Mesendoderm (in vitro differentiated cells): ENCODE data around the gene XRN1.
"Not testable (repeated sequence)": the region's sequence is repeated elsewhere in the genome, so short reads cannot be mapped to it uniquely, and the experiment has no call there.

Source experiments
- DNase-seq: peaks from one replicate; pipeline ENCODE4 v3.0.0; 2013
- H2AK5ac ChIP-seq: 2 replicates; pipeline ENCODE4 v1.6.1; 2013; ENCODE audit warnings: low read length, inconsistent platforms
- H2BK120ac ChIP-seq: 2 replicates; pipeline ENCODE4 v1.6.1; 2013; ENCODE audit warnings: low read depth, mild to moderate bottlenecking, low read length, moderate library complexity, mixed read lengths
- H2BK15ac ChIP-seq: replicated peaks from 2 replicates; pipeline ENCODE4 v1.6.1; 2013; ENCODE audit warnings: low read depth, mild to moderate bottlenecking, moderate library complexity
- H2BK5ac ChIP-seq: 2 replicates; pipeline ENCODE4 v1.6.1; 2013; ENCODE audit warnings: low read length, inconsistent platforms
- H3K18ac ChIP-seq: 2 replicates; pipeline ENCODE4 v1.6.1; 2013; ENCODE audit warnings: mild to moderate bottlenecking, low read length, mixed read lengths
- H3K23ac ChIP-seq: one replicate; pipeline ENCODE4 v1.6.1; 2013; ENCODE audit warnings: low read length
- H3K27ac ChIP-seq: 2 replicates; pipeline ENCODE4 v1.5.1; 2013; ENCODE audit warnings: low read depth, mild to moderate bottlenecking, inconsistent platforms, low read length, moderate library complexity
- H3K27me3 ChIP-seq: 2 replicates; pipeline ENCODE4 v1.6.1; 2013; ENCODE audit warnings: low read length, control low read depth, mild to moderate bottlenecking, inconsistent platforms; ENCODE audit not compliant: insufficient read depth, poor library complexity
- H3K36me3 ChIP-seq: 2 replicates; pipeline ENCODE4 v1.6.1; 2013; ENCODE audit warnings: low read length, inconsistent platforms; ENCODE audit not compliant: control insufficient read depth, insufficient read depth
- H3K4ac ChIP-seq: one replicate; pipeline ENCODE4 v1.6.1; 2013; ENCODE audit warnings: low read depth, mild to moderate bottlenecking, low read length, moderate library complexity
- H3K4me1 ChIP-seq: 2 replicates; pipeline ENCODE4 v1.6.1; 2013; ENCODE audit warnings: low read depth, low read length, inconsistent platforms; ENCODE audit not compliant: control insufficient read depth
- H3K4me2 ChIP-seq: 2 replicates; pipeline ENCODE4 v1.6.1; 2013; ENCODE audit warnings: low read length
- H3K4me3 ChIP-seq: 2 replicates; pipeline ENCODE4 v1.5.1; 2013; ENCODE audit warnings: mild to moderate bottlenecking, low read length
- H3K56ac ChIP-seq: one replicate; pipeline ENCODE4 v1.6.1; 2013; ENCODE audit warnings: low read length
- H3K79me1 ChIP-seq: 2 replicates; pipeline ENCODE4 v1.6.1; 2013; ENCODE audit warnings: low read length, inconsistent platforms
- H3K79me2 ChIP-seq: 2 replicates; pipeline ENCODE4 v1.6.1; 2013; ENCODE audit warnings: mild to moderate bottlenecking, low read length; ENCODE audit not compliant: control insufficient read depth, insufficient read depth
- H3K9ac ChIP-seq: 2 replicates; pipeline ENCODE4 v1.6.1; 2013; ENCODE audit warnings: low read length, inconsistent platforms
- H4K5ac ChIP-seq: one replicate; pipeline ENCODE4 v1.6.1; 2013; ENCODE audit warnings: low read length
- H4K8ac ChIP-seq: one replicate; pipeline ENCODE4 v1.6.1; 2013; ENCODE audit warnings: low read depth, mild to moderate bottlenecking, control low read depth, low read length, moderate library complexity
- WGBS: extraction: QIAGEN DNeasy Blood & Tissue Kit; methylation state at CpG from one replicate; pipeline ENCODE4 v1.1.7; 2013; ENCODE audit warnings: low lambda C conversion rate, missing lambda C conversion rate; ENCODE audit not compliant: insufficient coverage; ENCODE audit errors: extremely low coverage; 5-methylcytosine and 5-hydroxymethylcytosine counted together

XRN1 gene

DNA sequence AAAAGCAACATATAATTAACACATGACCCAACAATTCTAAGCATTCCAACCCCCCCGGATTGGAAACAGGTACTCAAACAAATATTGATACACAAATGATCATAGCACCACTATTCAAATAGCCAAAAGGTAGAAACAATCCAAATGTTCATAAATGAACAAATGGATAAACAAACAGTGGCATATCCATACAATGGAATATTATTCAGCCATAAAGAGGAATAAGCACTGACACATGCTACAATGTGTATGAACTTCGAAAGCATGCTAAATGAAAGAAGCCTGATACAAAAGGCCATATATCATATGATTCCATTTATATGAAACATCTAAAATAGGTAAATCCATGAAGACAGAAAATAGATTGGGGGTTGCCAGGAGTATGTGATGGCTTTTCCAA lies 62.8 kb downstream of the XRN1 start:
- Histone ChIP-seq H3K79me2 (no peaks in the 10 kb centered on the region), H2BK15ac (no peak overlapping the region), H3K18ac (no peak overlapping the region), H3K4me2 (no peak overlapping the region), H3K27me3 (no peaks in the 10 kb centered on the region), H3K4me3 (no peak overlapping the region), H2BK120ac (no peak overlapping the region), H3K23ac (no peak overlapping the region), H3K4ac (no peak overlapping the region), H4K8ac (no peak overlapping the region), H2BK5ac (no peak overlapping the region), H3K9ac (no peak overlapping the region), H3K36me3 (no peaks in the 10 kb centered on the region), H3K79me1 (no peaks in the 10 kb centered on the region), H3K4me1 (no peaks in the 10 kb centered on the region), H2AK5ac (no peak overlapping the region), H3K56ac (no peak overlapping the region), H3K27ac (no peak overlapping the region), H4K5ac (no peak overlapping the region)
- WGBS, result no CpG with 5 or more reads among the region's 2 CpGs
- no peak for DNase-seq

DNA sequence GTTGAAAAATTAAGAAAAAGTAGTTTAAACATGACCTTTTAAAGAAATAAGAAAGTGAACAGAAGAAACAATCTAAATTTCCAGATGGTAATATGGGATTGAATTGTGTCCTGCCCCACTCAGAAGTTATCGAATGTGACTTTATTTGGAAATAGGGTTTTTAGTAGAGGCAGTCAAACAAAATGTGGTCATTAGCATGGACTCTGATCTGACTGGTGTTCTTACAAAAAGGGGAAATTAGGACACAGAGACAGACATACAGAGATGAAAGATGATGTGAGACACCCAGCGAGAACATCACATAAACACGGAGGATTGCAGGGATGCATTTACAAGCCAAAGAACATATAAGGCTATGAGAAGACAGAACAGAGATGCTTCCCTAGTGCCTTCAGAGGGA lies 73.2 kb downstream of the XRN1 start:
- H3K4me2 ChIP-seq, result no peak overlapping the region
- H3K36me3 ChIP-seq, result no peaks in the 10 kb centered on the region
- no peaks in the 10 kb centered on the region for H3K79me1 ChIP-seq
- no CpG with 5 or more reads among the region's 3 CpGs for WGBS
- DNase-seq, result no peak
- no peaks in the 10 kb centered on the region for H3K27me3 ChIP-seq
- no peak overlapping the region for H2AK5ac ChIP-seq
- no peaks in the 10 kb centered on the region for H3K4me1 ChIP-seq
- no peak overlapping the region for H3K18ac ChIP-seq
- no peak overlapping the region for H3K23ac ChIP-seq
- no peak overlapping the region for H3K9ac ChIP-seq
- no peak overlapping the region for H3K4ac ChIP-seq
- H4K8ac ChIP-seq, result no peak overlapping the region
- no peak overlapping the region for H2BK15ac ChIP-seq
- no peak overlapping the region for H3K27ac ChIP-seq
- no peak overlapping the region for H4K5ac ChIP-seq
- no peak overlapping the region for H3K56ac ChIP-seq
- no peak overlapping the region for H3K4me3 ChIP-seq
- H2BK120ac ChIP-seq, result no peak overlapping the region
- H3K79me2 ChIP-seq, result no peaks in the 10 kb centered on the region
- H2BK5ac ChIP-seq, result no peak overlapping the region

DNA sequence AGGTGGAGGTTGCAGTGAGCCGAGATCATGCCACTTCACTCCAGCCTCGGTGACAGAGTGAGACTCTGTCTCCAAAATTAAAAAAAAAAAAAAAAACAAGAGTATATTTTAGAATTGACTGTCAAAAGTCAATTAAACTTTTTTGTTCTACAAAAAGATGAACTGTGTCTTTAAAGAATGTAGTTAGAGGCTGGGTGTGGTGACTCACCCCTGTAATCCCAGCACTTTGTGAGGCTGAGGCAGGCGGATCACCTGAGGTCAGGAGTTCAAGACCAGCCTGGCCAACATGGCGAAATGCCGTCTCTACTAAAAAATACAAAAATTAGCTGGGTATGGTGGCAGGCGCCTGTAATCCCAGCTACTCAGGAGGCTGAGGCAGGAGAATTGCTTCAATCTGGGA lies 78.3 kb downstream of the XRN1 start:
- not testable (repeated sequence) for H3K79me2 ChIP-seq, H3K18ac ChIP-seq, H3K56ac ChIP-seq, H2BK5ac ChIP-seq, H3K27ac ChIP-seq, H2BK120ac ChIP-seq, H3K4ac ChIP-seq, H3K4me1 ChIP-seq, H3K36me3 ChIP-seq, H4K5ac ChIP-seq, H3K27me3 ChIP-seq, H3K23ac ChIP-seq, H4K8ac ChIP-seq, H3K4me3 ChIP-seq, H2AK5ac ChIP-seq, DNase-seq, H3K4me2 ChIP-seq, H3K79me1 ChIP-seq, H2BK15ac ChIP-seq, H3K9ac ChIP-seq
- no CpG with 5 or more reads among the region's 6 CpGs for WGBS

DNA sequence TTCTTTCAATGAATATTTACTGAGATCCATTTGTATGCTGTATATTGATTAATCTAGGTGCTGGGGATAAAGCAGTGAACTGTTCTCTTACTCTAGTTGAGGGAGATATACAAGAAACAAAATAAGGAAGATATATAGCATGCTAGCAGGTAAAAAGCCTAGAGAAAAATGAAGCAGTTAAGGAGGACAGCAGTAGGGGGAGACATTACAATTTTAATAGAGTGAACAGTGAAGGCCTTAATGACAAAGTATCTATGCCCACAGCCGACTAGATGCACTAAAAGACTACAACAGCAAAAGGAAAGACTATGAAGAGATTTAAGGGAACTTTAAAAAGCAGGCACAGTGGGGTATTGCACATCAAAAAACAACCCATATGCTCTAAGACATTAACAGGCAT lies 81.4 kb downstream of the XRN1 start:
- H3K36me3 ChIP-seq, result no peaks in the 10 kb centered on the region
- peaks cover 4% of the 10 kb centered on the region for H3K4me1 ChIP-seq
- H3K56ac ChIP-seq, result no peak overlapping the region
- peak; percentile 11 for DNase-seq
- no peaks in the 10 kb centered on the region for H3K79me2 ChIP-seq
- no CpG with 5 or more reads among the region's 1 CpG for WGBS
- H2BK15ac ChIP-seq, result no peak overlapping the region
- no peak overlapping the region for H3K23ac ChIP-seq
- H4K5ac ChIP-seq, result no peak overlapping the region
- no peak overlapping the region for H4K8ac ChIP-seq
- no peak overlapping the region for H2BK5ac ChIP-seq
- no peak overlapping the region for H3K4ac ChIP-seq
- H3K4me3 ChIP-seq, result no peak overlapping the region
- no peak overlapping the region for H2BK120ac ChIP-seq
- H3K4me2 ChIP-seq, result no peak overlapping the region
- no peak overlapping the region for H3K27ac ChIP-seq
- H3K27me3 ChIP-seq, result no peaks in the 10 kb centered on the region
- H2AK5ac ChIP-seq, result no peak overlapping the region
- H3K79me1 ChIP-seq, result no peaks in the 10 kb centered on the region
- no peak overlapping the region for H3K18ac ChIP-seq
- no peak overlapping the region for H3K9ac ChIP-seq

DNA sequence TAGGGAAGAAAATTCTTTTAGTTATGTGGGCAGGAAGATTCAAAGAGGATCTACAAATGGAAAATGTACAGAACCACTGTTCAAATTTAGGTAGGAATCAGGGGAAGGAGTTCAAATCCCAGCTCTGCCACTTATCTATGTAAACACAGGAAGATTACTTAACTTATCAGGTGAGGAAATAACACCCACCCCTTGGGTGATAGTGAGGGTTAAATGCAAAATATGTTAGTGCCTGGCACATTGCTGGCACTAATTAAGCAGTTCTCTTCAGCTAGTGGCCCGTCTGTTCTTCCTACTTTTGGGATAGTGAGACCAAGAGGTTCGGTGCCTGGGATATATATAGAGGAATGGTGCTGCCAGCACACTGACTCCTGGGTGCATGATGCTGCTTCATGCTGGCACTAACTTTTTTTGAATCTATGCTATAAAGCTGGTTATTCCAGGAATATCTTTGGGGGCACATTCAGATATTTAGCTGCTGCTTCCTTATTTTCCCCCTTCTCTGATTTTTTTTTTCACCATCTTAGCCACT lies 83.8 kb downstream of the XRN1 start:
- Histone ChIP-seq H2BK5ac (no peak overlapping the region), H3K9ac (no peak overlapping the region), H3K18ac (no peak overlapping the region), H2AK5ac (no peak overlapping the region), H3K27ac (no peak overlapping the region), H3K79me1 (no peaks in the 10 kb centered on the region), H3K27me3 (no peaks in the 10 kb centered on the region), H3K4ac (no peak overlapping the region), H3K56ac (no peak overlapping the region), H3K23ac (no peak overlapping the region), H3K4me1 (peaks cover 4% of the 10 kb centered on the region), H3K4me2 (no peak overlapping the region), H4K8ac (no peak overlapping the region), H3K4me3 (no peak overlapping the region), H2BK15ac (no peak overlapping the region), H4K5ac (no peak overlapping the region), H3K79me2 (no peaks in the 10 kb centered on the region), H2BK120ac (no peak overlapping the region), H3K36me3 (no peaks in the 10 kb centered on the region)
- no CpG with 5 or more reads among the region's 2 CpGs for WGBS
- DNase-seq, result peak; percentile 67

DNA sequence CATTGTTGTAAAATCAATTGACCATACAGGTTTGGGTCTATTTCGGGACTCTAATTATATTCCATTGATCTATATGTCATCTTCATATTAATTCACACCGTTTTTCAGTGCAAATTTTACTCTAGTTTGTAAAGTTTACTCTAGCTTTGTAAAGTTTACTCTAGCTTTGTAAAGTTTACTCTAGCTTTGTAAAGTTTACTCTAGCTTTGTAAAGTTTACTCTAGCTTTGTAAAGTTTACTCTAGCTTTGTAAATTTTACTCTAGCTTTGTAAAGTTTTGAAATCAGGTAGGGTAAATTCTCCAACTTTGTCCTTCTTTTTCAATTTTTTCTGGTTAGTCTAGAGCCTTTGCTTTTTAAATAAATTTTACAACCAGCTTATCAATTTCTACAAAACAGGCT lies 84.4 kb downstream of the XRN1 start:
- not testable (repeated sequence) for H3K36me3 ChIP-seq, H3K4me1 ChIP-seq, H3K56ac ChIP-seq, DNase-seq, H2BK5ac ChIP-seq, H2AK5ac ChIP-seq, H4K5ac ChIP-seq, H3K4me2 ChIP-seq, H3K9ac ChIP-seq, H3K18ac ChIP-seq, H2BK15ac ChIP-seq, H4K8ac ChIP-seq, H3K79me1 ChIP-seq, H3K23ac ChIP-seq, H2BK120ac ChIP-seq, H3K4me3 ChIP-seq, H3K4ac ChIP-seq, H3K27ac ChIP-seq, H3K79me2 ChIP-seq, H3K27me3 ChIP-seq
- no CpG with 5 or more reads among the region's 2 CpGs for WGBS
